HepG2 (cell line): Measurements from ENCODE around the gene FOSB. TPM values are rescaled to one million over a fixed set of nuclear protein-coding genes. Genes with fewer than 3 reads are reported as not detected.

Source experiments
- ADNP ChIP-seq: sonication (generic); formaldehyde crosslinking; IDR thresholded peaks from 2 replicates; pipeline ENCODE4 v1.4.0; 2020; ENCODE audit warnings: missing genetic modification reagents
- ARID2 ChIP-seq: sonication (generic); formaldehyde crosslinking; IDR thresholded peaks from 2 replicates; pipeline ENCODE4 v1.8.1; 2022; ENCODE audit warnings: mild to moderate bottlenecking, missing genetic modification reagents, borderline replicate concordance
- ARNTL ChIP-seq: sonication (generic); formaldehyde crosslinking; IDR thresholded peaks from 2 replicates; pipeline ENCODE4 v1.4.0; 2020; ENCODE audit warnings: mild to moderate bottlenecking, missing genetic modification reagents
- ELF3 ChIP-seq: IDR thresholded peaks from 2 replicates; pipeline ENCODE4 v1.6.1; 2016; ENCODE audit warnings: missing genetic modification reagents, missing compliant biosample characterization
- MBD4 ChIP-seq: IDR thresholded peaks from 2 replicates; pipeline ENCODE4 v1.6.1; 2012; ENCODE audit warnings: low read length, inconsistent platforms, borderline replicate concordance
- PHF20 ChIP-seq: sonication (generic); formaldehyde crosslinking; IDR thresholded peaks from 2 replicates; pipeline ENCODE4 v1.5.0; 2020; ENCODE audit warnings: mild to moderate bottlenecking, missing genetic modification reagents
- TEAD3 ChIP-seq: optimal IDR thresholded peaks from 2 replicates; pipeline ENCODE3; 2016; ENCODE audit warnings: borderline replicate concordance
- ZBTB25 ChIP-seq: IDR thresholded peaks from 2 replicates; pipeline ENCODE4 v1.6.1; 2018; ENCODE audit warnings: missing genetic modification reagents
- ZFP36L1 ChIP-seq: sonication (generic); formaldehyde crosslinking; IDR thresholded peaks from 2 replicates; pipeline ENCODE4 v1.8.0; 2022; ENCODE audit warnings: mild to moderate bottlenecking, missing genetic modification reagents, moderate library complexity
- ZNF343 ChIP-seq: sonication (generic); formaldehyde crosslinking; IDR thresholded peaks from 2 replicates; pipeline ENCODE4 v1.4.0; 2020; ENCODE audit warnings: mild to moderate bottlenecking, missing genetic modification reagents
- ZNF543 ChIP-seq: sonication (generic); formaldehyde crosslinking; IDR thresholded peaks from 2 replicates; pipeline ENCODE4 v1.4.0; 2020; ENCODE audit warnings: mild to moderate bottlenecking, missing genetic modification reagents
- ZNF550 ChIP-seq: sonication (generic); formaldehyde crosslinking; IDR thresholded peaks from 2 replicates; pipeline ENCODE4 v1.4.0; 2020; ENCODE audit warnings: mild to moderate bottlenecking, missing genetic modification reagents, borderline replicate concordance
- ZNF605 ChIP-seq: sonication (generic); formaldehyde crosslinking; IDR thresholded peaks from 2 replicates; pipeline ENCODE4 v1.8.0; 2022; ENCODE audit warnings: mild to moderate bottlenecking, missing genetic modification reagents
- ZNF691 ChIP-seq: sonication (generic); formaldehyde crosslinking; IDR thresholded peaks from 2 replicates; pipeline ENCODE4 v1.4.0; 2020; ENCODE audit warnings: missing genetic modification reagents, low read depth, mild to moderate bottlenecking, borderline replicate concordance
- ZNF761 ChIP-seq: sonication (generic); formaldehyde crosslinking; conservative IDR thresholded peaks from 2 replicates; pipeline ENCODE4 v1.4.0; 2020; ENCODE audit warnings: mild to moderate bottlenecking, missing genetic modification reagents
- polyA plus RNA-seq, 8 experiments: library from polyadenylated mRNA; depleted of rRNA in 3 of 8; stranded (reverse) in 7 of 8; unstranded in 1 of 8; fragments of >200 nt; fragmentation: Illumina TruSeq in 4 of 8; extraction: Trizol in 4 of 8; gene quantifications; 2 replicates each; pipeline versions ENCODE4 v1.2.1 to v1.2.3, GENCODE V29; 2011 to 2016; ENCODE audit warnings: low read depth in 4 of 8, missing spikeins in 1 of 8, mixed read lengths in 1 of 8; ENCODE audit not compliant: insufficient read depth in 1 of 8
- total RNA-seq, 5 experiments: library from RNA; depleted of rRNA; stranded (reverse); fragments of >200 nt; fragmentation: Illumina TruSeq; extraction: Trizol; gene quantifications; 2 replicates each; pipeline ENCODE4 v1.2.3, GENCODE V29; 2016; ENCODE audit warnings: low read depth in 1 of 5
- TF ChIP-seq, protein P1 (sequence below): fragments of 450-650 bp; IDR thresholded peaks from 2 replicates; pipeline ENCODE4 v1.6.1; 2017; ENCODE audit warnings: mild to moderate bottlenecking

The FOSB gene
- total and polyA plus RNA-seq, 2 of the 13 experiments (the other 11 are each of a cell fraction or from before 2014, with no cell fraction given): 2.8 to 6.0 TPM

DNA sequence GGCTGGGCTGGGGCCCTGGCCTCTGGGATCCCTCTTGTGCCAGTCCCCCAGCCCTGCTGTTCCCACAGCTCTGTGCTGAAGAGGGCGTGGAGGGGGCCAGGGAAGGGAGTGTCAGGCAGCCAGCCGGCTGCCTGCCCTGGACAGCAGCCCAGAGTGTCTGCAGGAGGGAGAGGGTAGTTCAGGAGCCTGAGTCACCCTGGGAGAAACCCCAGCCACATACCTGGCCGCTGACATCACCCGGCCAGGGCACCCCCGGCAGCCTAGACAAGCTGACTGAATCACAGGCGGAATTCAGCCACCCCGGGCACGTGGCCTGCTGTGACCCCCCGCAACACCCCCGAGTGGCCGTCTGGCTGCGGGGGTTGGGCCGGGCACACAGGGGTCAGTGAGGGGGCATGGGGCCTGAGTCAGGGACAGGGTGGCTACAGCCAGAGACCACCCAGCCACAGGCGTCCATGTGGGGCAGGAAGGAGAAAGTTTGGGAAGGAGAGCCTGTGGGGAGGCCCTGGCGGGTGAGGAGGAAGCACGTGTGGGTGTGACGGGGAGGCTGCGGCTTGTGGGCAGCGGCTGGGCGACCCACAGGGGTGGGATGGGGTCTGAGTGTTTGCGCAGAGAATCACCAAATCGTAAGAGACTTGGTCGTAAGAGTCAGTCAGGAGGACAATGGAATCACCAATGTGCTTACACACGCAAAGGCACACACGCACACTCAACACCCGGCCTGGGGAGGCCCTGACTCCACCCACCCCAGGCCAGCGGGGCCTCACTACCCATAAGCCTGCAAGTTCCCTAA lies 11.9 kb upstream of the FOSB start (continued):
- TF ChIP-seq ZNF343 (CRISPR knock-in tag) (no peak), ZNF605 (CRISPR knock-in tag) (no peak), ZFP36L1 (peak; percentile 70; the same call in 1 of the 2 replicates), ZBTB25 (peak; percentile 18; the same call in 1 of the 2 replicates), ZNF691 (CRISPR knock-in tag) (peak; percentile 72), TEAD3 (peak; percentile 99), ZNF550 (CRISPR knock-in tag) (no peak), ARNTL (peak; percentile 91), ZNF761 (CRISPR knock-in tag) (no peak; the same call in 1 of the 2 replicates), ZNF543 (CRISPR knock-in tag) (no peak), PHF20 (CRISPR knock-in tag) (no peak), MBD4 (no peak), ADNP (CRISPR knock-in tag) (no peak), ELF3 (CRISPR knock-in tag) (0 out of 2 replicates have a peak, but pooled peaks have one; percentile 25), ARID2 (CRISPR knock-in tag) (no peak)
- TF ChIP-seq, protein P1, sequence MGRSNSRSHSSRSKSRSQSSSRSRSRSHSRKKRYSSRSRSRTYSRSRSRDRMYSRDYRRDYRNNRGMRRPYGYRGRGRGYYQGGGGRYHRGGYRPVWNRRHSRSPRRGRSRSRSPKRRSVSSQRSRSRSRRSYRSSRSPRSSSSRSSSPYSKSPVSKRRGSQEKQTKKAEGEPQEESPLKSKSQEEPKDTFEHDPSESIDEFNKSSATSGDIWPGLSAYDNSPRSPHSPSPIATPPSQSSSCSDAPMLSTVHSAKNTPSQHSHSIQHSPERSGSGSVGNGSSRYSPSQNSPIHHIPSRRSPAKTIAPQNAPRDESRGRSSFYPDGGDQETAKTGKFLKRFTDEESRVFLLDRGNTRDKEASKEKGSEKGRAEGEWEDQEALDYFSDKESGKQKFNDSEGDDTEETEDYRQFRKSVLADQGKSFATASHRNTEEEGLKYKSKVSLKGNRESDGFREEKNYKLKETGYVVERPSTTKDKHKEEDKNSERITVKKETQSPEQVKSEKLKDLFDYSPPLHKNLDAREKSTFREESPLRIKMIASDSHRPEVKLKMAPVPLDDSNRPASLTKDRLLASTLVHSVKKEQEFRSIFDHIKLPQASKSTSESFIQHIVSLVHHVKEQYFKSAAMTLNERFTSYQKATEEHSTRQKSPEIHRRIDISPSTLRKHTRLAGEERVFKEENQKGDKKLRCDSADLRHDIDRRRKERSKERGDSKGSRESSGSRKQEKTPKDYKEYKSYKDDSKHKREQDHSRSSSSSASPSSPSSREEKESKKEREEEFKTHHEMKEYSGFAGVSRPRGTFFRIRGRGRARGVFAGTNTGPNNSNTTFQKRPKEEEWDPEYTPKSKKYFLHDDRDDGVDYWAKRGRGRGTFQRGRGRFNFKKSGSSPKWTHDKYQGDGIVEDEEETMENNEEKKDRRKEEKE: no peak
